ENCODE measurements around the gene TFDP2.
"Not testable (repeated sequence)": the region's sequence is repeated elsewhere in the genome, so short reads cannot be mapped to it uniquely, and the experiment has no call there.

TFDP2 gene

DNA sequence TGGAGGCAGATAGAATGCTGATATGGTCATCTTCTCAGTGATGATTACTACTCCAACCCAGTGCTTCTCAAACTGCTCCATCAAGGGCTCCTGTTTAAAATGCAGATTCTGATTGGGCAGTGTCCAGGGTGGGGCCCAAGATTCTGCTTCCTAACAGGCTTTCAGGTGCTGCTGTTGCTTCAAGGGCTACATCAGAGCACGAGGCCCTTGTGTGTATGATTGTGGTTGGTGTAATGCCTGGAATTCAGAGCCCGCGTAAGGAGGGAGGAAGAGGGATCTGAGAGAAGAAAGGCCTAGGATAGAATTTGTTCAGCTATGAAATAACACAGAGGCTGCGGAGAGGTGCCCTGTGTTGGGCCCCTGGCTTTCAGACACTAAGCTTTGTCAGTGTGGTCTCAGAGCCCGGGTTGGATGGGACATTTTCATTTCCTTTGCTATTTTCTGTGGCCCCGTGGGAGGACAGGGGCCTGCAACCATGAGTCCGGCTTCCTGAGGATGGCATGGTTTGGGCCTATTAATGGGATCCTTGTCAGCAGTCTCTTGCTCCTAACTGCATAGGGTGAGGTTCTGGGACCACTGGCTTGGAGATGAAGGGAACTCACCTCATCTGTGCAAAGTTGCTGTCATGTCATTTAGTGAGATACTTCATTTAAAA, 219.9 kb downstream of the TFDP2 start:
- H3K9me3 ChIP-seq (ENCODE audit: control insufficient read depth, insufficient read depth, low read length) = no peaks in the 10 kb centered on the region
- TF ChIP-seq EZH2phosphoT487 (IDR thresholded peaks at IDR 0.05; ENCODE audit: borderline replicate concordance, low read length) (no peak), CTCF (IDR thresholded peaks at IDR 0.05; ENCODE audit: low read depth, low read length, poor library complexity, severe bottlenecking) (no peak)
- H3K4me3 ChIP-seq (ENCODE audit: low read length) = no peak overlapping the region
- no peak overlapping the region for H3K27ac ChIP-seq (ENCODE audit: low read depth, low read length)
- no peaks in the 10 kb centered on the region for H4K20me1 ChIP-seq (ENCODE audit: control insufficient read depth, insufficient read depth, low read depth, low read length)
- H3K9me2 ChIP-seq (replicated peaks; ENCODE audit: control insufficient read depth, low read length) = no peaks in the 10 kb centered on the region
- no peaks in the 10 kb centered on the region for H3K27me3 ChIP-seq (ENCODE audit: control insufficient read depth, low read length)
- peaks cover 14% of the 10 kb centered on the region for H3F3A ChIP-seq (ENCODE audit: control insufficient read depth, insufficient read depth)
- H3K79me2 ChIP-seq (ENCODE audit: control insufficient read depth, low read length) = no peaks in the 10 kb centered on the region
- peaks cover 27% of the 10 kb centered on the region for H3K36me3 ChIP-seq (ENCODE audit: control insufficient read depth, low read length)
- no peak overlapping the region for H3K4me2 ChIP-seq (ENCODE audit: low read length)
- no peaks in the 10 kb centered on the region for H3K4me1 ChIP-seq (ENCODE audit: control insufficient read depth, low read length)

DNA sequence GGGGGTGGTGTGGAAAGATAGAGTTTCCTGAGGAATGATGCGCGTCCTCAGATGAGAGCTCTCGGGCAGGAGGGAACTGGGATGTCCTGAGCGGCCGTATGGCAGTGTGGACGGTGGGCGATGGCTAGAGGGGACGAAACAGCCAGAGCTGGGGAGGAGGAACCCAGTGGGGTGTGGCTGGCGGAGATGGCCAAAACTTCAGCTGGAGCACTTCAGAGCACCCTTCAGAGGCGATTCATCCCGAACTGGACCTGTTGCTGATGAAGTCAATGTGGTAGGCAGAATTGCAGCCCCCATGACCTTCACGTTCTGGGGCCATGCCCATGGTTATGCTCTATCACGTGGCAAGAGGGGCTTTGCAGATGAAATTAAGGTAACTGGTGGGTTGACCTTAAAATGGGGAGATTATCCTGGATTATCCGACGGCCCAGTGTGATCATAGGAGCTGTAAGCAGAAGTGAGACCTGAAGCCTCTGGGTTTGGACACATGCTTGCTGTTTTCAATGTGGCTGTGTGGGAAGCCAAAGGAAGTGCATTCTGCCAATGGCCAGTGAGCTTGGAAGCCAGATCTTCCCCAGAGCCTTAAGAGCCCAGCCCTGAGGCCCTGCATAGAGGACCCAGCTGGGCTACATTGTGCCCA, 220.6 kb downstream of the TFDP2 start:
- Histone ChIP-seq H3K27me3 (ENCODE audit: control insufficient read depth, low read length) (no peaks in the 10 kb centered on the region), H3K9me3 (ENCODE audit: control insufficient read depth, insufficient read depth, low read length) (no peaks in the 10 kb centered on the region), H3K36me3 (ENCODE audit: control insufficient read depth, low read length) (peaks cover 29% of the 10 kb centered on the region), H4K20me1 (ENCODE audit: control insufficient read depth, insufficient read depth, low read depth, low read length) (no peaks in the 10 kb centered on the region), H3K4me3 (ENCODE audit: low read length) (no peak overlapping the region), H3K27ac (ENCODE audit: low read depth, low read length) (no peak overlapping the region), H3K4me2 (ENCODE audit: low read length) (no peak overlapping the region), H3F3A (ENCODE audit: control insufficient read depth, insufficient read depth) (peaks cover 14% of the 10 kb centered on the region), H3K4me1 (ENCODE audit: control insufficient read depth, low read length) (no peaks in the 10 kb centered on the region), H3K79me2 (ENCODE audit: control insufficient read depth, low read length) (no peaks in the 10 kb centered on the region), H3K9me2 (replicated peaks; ENCODE audit: control insufficient read depth, low read length) (no peaks in the 10 kb centered on the region)
- TF ChIP-seq EZH2phosphoT487 (IDR thresholded peaks at IDR 0.05; ENCODE audit: borderline replicate concordance, low read length) = no peak
- no peak for TF ChIP-seq CTCF (IDR thresholded peaks at IDR 0.05; ENCODE audit: low read depth, low read length, poor library complexity, severe bottlenecking)

DNA sequence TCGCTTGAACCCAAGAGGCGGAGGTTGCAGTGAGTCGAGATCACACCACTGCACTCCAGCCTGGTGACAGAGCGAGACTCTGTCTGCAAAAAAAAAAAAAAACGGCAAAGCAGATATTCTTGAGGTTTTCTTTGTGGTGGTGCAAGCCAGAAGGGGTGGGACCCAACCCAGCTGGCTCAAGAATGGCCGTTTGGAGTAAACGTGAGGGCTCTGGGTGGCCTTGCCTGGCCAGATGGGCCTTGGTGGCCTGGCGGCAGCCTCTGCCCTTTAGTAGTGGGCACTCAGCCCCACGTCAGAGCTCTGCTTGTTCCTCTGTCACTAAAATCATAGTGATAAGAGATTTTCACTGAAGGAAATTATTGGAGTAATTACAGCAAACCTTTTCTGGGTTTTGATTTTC, 222.4 kb downstream of the TFDP2 start:
- no peaks in the 10 kb centered on the region for H3K4me1 ChIP-seq (ENCODE audit: control insufficient read depth, low read length)
- no peaks in the 10 kb centered on the region for H4K20me1 ChIP-seq (ENCODE audit: control insufficient read depth, insufficient read depth, low read depth, low read length)
- H3K27ac ChIP-seq (ENCODE audit: low read depth, low read length) = no peak overlapping the region
- H3K4me3 ChIP-seq (ENCODE audit: low read length) = no peak overlapping the region
- no peak overlapping the region for H3K4me2 ChIP-seq (ENCODE audit: low read length)
- H3K9me3 ChIP-seq (ENCODE audit: control insufficient read depth, insufficient read depth, low read length) = no peaks in the 10 kb centered on the region
- no peaks in the 10 kb centered on the region for H3K9me2 ChIP-seq (replicated peaks; ENCODE audit: control insufficient read depth, low read length)
- H3K36me3 ChIP-seq (ENCODE audit: control insufficient read depth, low read length) = peaks cover 41% of the 10 kb centered on the region
- no peaks in the 10 kb centered on the region for H3K27me3 ChIP-seq (ENCODE audit: control insufficient read depth, low read length)
- H3F3A ChIP-seq (ENCODE audit: control insufficient read depth, insufficient read depth) = peaks cover 14% of the 10 kb centered on the region
- TF ChIP-seq EZH2phosphoT487 (IDR thresholded peaks at IDR 0.05; ENCODE audit: borderline replicate concordance, low read length) (no peak), CTCF (IDR thresholded peaks at IDR 0.05; ENCODE audit: low read depth, low read length, poor library complexity, severe bottlenecking) (no peak)
- H3K79me2 ChIP-seq (ENCODE audit: control insufficient read depth, low read length) = no peaks in the 10 kb centered on the region

GRCh38 chr3:141925677-141926076, 223.7 kb downstream of the TFDP2 start:
- H3K4me3 ChIP-seq (ENCODE audit: low read length); H3K4me2 ChIP-seq (ENCODE audit: low read length); H3K79me2 ChIP-seq (ENCODE audit: control insufficient read depth, low read length); H3K27me3 ChIP-seq (ENCODE audit: control insufficient read depth, low read length); H3K27ac ChIP-seq (ENCODE audit: low read depth, low read length); H3K4me1 ChIP-seq (ENCODE audit: control insufficient read depth, low read length); H4K20me1 ChIP-seq (ENCODE audit: control insufficient read depth, insufficient read depth, low read depth, low read length); H3K9me2 ChIP-seq (replicated peaks; ENCODE audit: control insufficient read depth, low read length); H3K9me3 ChIP-seq (ENCODE audit: control insufficient read depth, insufficient read depth, low read length): not testable (repeated sequence)
- Histone ChIP-seq H3F3A (ENCODE audit: control insufficient read depth, insufficient read depth) (peaks cover 17% of the 10 kb centered on the region), H3K36me3 (ENCODE audit: control insufficient read depth, low read length) (peaks cover 51% of the 10 kb centered on the region)

Data from DOHH2 (cell line).